H1 (cell line): ENCODE results near the gene USP35. TPM values are rescaled to one million over a fixed set of nuclear protein-coding genes. Genes with fewer than 3 reads are reported as not detected.

Experiments used
- CTCF ChIA-PET: fragments of 300-600 bp; sonication (Branson Sonifier 250); formaldehyde crosslinking; loops from one replicate; lab custom pipeline; 2021; ENCODE audit not compliant: partially characterized antibody; lab: Charles Lee
- POLR2A ChIA-PET: fragments of 300-600 bp; sonication (Branson Sonifier 250); formaldehyde crosslinking; loops from one replicate; lab custom pipeline; 2021; ENCODE audit warnings: inconsistent platforms; ENCODE audit not compliant: partially characterized antibody; lab: Charles Lee
- DNase-seq, 2 experiments: peaks; one replicate each; pipeline versions ENCODE4 v3.0.0 to v3.0.0-alpha.2; 2010 to 2022; ENCODE audit warnings: low spot score in 2 of 2, low read depth in 1 of 2, mixed read lengths in 1 of 2
- FAIRE-seq: peaks from 2 replicates; lab custom pipeline; 2011; peaks lifted over from hg19 to GRCh38; lab: Jason Lieb, UNC
- H2AFZ ChIP-seq: 2 replicates; pipeline ENCODE4 v1.8.1; 2012; ENCODE audit warnings: low read length, inconsistent platforms
- H2AK5ac ChIP-seq: 2 replicates; pipeline ENCODE4 v1.6.1; 2013; ENCODE audit warnings: low read depth, low read length
- H2BK120ac ChIP-seq: replicated peaks from 2 replicates; pipeline ENCODE3; 2013; ENCODE audit warnings: low read depth, low read length, inconsistent platforms
- H2BK12ac ChIP-seq: 2 replicates; pipeline ENCODE4 v1.6.1; 2013; ENCODE audit warnings: low read depth, low read length
- H2BK15ac ChIP-seq: 2 replicates; pipeline ENCODE4 v1.6.1; 2013; ENCODE audit warnings: low read length
- H2BK20ac ChIP-seq: 2 replicates; pipeline ENCODE4 v1.6.1; 2013; ENCODE audit warnings: low read length
- H2BK5ac ChIP-seq: 2 replicates; pipeline ENCODE4 v1.6.1; 2013; ENCODE audit warnings: low read depth, low read length
- H3K14ac ChIP-seq: 2 replicates; pipeline ENCODE4 v1.6.1; 2013; ENCODE audit warnings: inconsistent platforms; ENCODE audit not compliant: insufficient read length
- H3K18ac ChIP-seq: 2 replicates; pipeline ENCODE4 v1.6.1; 2013; ENCODE audit warnings: low read length; ENCODE audit errors: extremely low read depth
- H3K23ac ChIP-seq: 2 replicates; pipeline ENCODE4 v1.6.1; 2013; ENCODE audit warnings: inconsistent platforms; ENCODE audit not compliant: insufficient read length
- H3K23me2 ChIP-seq: 2 replicates; pipeline ENCODE4 v1.6.1; 2013; ENCODE audit warnings: low read depth, low read length
- H3K27ac ChIP-seq: 2 replicates; pipeline ENCODE4 v1.6.1; 2011; ENCODE audit warnings: low read depth, low read length, inconsistent platforms
- H3K27me3 ChIP-seq, 4 experiments: replicated peaks in 1 of 4; 1 replicate in 1 of 4; 2 replicates in 3 of 4; pipeline versions ENCODE4 v1.6.1 to v1.8.1; 2011 to 2013; ENCODE audit warnings: low read length in 3 of 4, mild to moderate bottlenecking in 3 of 4, inconsistent platforms in 2 of 4, mixed read lengths in 2 of 4, moderate library complexity in 1 of 4; ENCODE audit not compliant: control insufficient read depth in 3 of 4, insufficient read depth in 3 of 4; ENCODE audit errors: extremely low read depth in 1 of 4
- H3K36me3 ChIP-seq, 4 experiments: 2 replicates each; pipeline versions ENCODE4 v1.6.1 to v1.8.1; 2011 to 2013; ENCODE audit warnings: mild to moderate bottlenecking in 4 of 4, low read length in 3 of 4, moderate library complexity in 2 of 4, control low read depth in 1 of 4, inconsistent platforms in 1 of 4; ENCODE audit not compliant: insufficient read depth in 4 of 4, control insufficient read depth in 2 of 4
- H3K4ac ChIP-seq: replicated peaks from 2 replicates; pipeline ENCODE3; 2013; ENCODE audit warnings: low read length, low read depth, mixed read lengths, inconsistent platforms; ENCODE audit not compliant: insufficient read length
- H3K4me1 ChIP-seq, 4 experiments: replicated peaks in 1 of 4; 1 replicate in 1 of 4; 2 replicates in 3 of 4; pipeline versions ENCODE4 v1.6.1 to v1.8.1; 2011 to 2013; ENCODE audit warnings: low read length in 3 of 4, inconsistent platforms in 2 of 4, mixed read lengths in 1 of 4; ENCODE audit not compliant: insufficient read depth in 4 of 4, control insufficient read depth in 3 of 4
- H3K4me2 ChIP-seq, 2 experiments: 2 replicates each; pipeline versions ENCODE4 v1.6.1 to v1.8.1; 2011 to 2013; ENCODE audit warnings: low read depth in 2 of 2, low read length in 2 of 2, control low read depth in 1 of 2, inconsistent platforms in 1 of 2, mild to moderate bottlenecking in 1 of 2; ENCODE audit not compliant: insufficient read depth in 1 of 2
- H3K4me3 ChIP-seq, 4 experiments: fragments of 200-600, 300-600 bp in 1 of 4; sonication (generic), shearing (Covaris generic), sonication (Bioruptor Twin) in 1 of 4; 2 replicates each; pipeline versions ENCODE4 v1.5.1 to v1.8.1; 2011 to 2016; ENCODE audit warnings: low read length in 4 of 4, low read depth in 3 of 4, control low read depth in 2 of 4, inconsistent platforms in 2 of 4, mild to moderate bottlenecking in 2 of 4, mixed read lengths in 1 of 4, moderate library complexity in 1 of 4; ENCODE audit not compliant: insufficient read depth in 2 of 4; ENCODE audit errors: extremely low read depth in 1 of 4
- H3K56ac ChIP-seq: replicated peaks from 2 replicates; pipeline ENCODE3; 2013; ENCODE audit warnings: low read depth, mild to moderate bottlenecking, mixed read lengths, low read length, inconsistent platforms; ENCODE audit not compliant: insufficient read length
- H3K79me1 ChIP-seq: 2 replicates; pipeline ENCODE4 v1.6.1; 2013; ENCODE audit warnings: low read depth, low read length, control low read depth
- H3K79me2 ChIP-seq, 2 experiments: 2 replicates each; pipeline versions ENCODE4 v1.6.1 to v1.8.1; 2012 to 2013; ENCODE audit warnings: low read length in 2 of 2, mild to moderate bottlenecking in 2 of 2, inconsistent platforms in 1 of 2; ENCODE audit not compliant: insufficient read depth in 2 of 2, control insufficient read depth in 1 of 2
- H3K9ac ChIP-seq, 4 experiments: replicated peaks in 1 of 4; 1 replicate in 1 of 4; 2 replicates in 3 of 4; pipeline versions ENCODE4 v1.6.1 to v1.8.1; 2011 to 2013; ENCODE audit warnings: low read depth in 3 of 4, low read length in 3 of 4, control low read depth in 2 of 4, mild to moderate bottlenecking in 2 of 4, moderate library complexity in 2 of 4, inconsistent platforms in 1 of 4; ENCODE audit errors: extremely low read depth in 1 of 4
- H3K9me3 ChIP-seq, 2 experiments: 2 replicates each; pipeline versions ENCODE4 v1.6.1 to v1.8.1; 2012 to 2013; ENCODE audit warnings: mild to moderate bottlenecking in 2 of 2, moderate library complexity in 2 of 2, control low read depth in 1 of 2, inconsistent platforms in 1 of 2, low read depth in 1 of 2, low read length in 1 of 2, mixed read lengths in 1 of 2; ENCODE audit not compliant: insufficient read depth in 2 of 2
- H4K20me1 ChIP-seq, 2 experiments: replicated peaks in 1 of 2; 2 replicates each; pipeline versions ENCODE3 to v1.8.1; 2011 to 2013; ENCODE audit warnings: inconsistent platforms in 2 of 2, low read length in 2 of 2, mild to moderate bottlenecking in 1 of 2; ENCODE audit not compliant: insufficient read depth in 2 of 2, control insufficient read depth in 1 of 2
- H4K5ac ChIP-seq: 2 replicates; pipeline ENCODE4 v1.6.1; 2013; ENCODE audit warnings: low read length, low read depth, mixed read lengths, inconsistent platforms; ENCODE audit not compliant: insufficient read length
- H4K8ac ChIP-seq: 2 replicates; pipeline ENCODE4 v1.8.0; 2013; ENCODE audit warnings: mild to moderate bottlenecking, moderate library complexity, low read length, inconsistent platforms; ENCODE audit not compliant: insufficient read depth; ENCODE audit errors: extremely low read depth
- H4K91ac ChIP-seq: replicated peaks from 2 replicates; pipeline ENCODE3; 2013; ENCODE audit warnings: low read length, mixed read lengths, inconsistent platforms; ENCODE audit not compliant: insufficient read length
- CBX5 ChIP-seq: fragments of 300-800, 300-1000 bp; sonication (generic); IDR thresholded peaks from 2 replicates; pipeline ENCODE4 v1.7.1; 2016; ENCODE audit warnings: antibody characterized with exemption, low read length, low read depth
- CEBPB ChIP-seq: IDR thresholded peaks from 2 replicates; pipeline ENCODE4 v1.6.1; 2012; ENCODE audit warnings: low read depth, low read length
- RAD21 ChIP-seq, 2 experiments: IDR thresholded peaks in 1 of 2; conservative IDR thresholded peaks in 1 of 2; 2 replicates each; pipeline ENCODE4 v1.6.1; 2011; ENCODE audit warnings: low read depth in 2 of 2, low read length in 2 of 2, improper control_type of control experiment in 1 of 2, inconsistent platforms in 1 of 2, mild to moderate bottlenecking in 1 of 2, moderate library complexity in 1 of 2
- SRF ChIP-seq: IDR thresholded peaks from 2 replicates; pipeline ENCODE4 v1.6.1; 2011; ENCODE audit warnings: mild to moderate bottlenecking, low read depth, low read length, moderate library complexity
- YY1 ChIP-seq: IDR thresholded peaks from 2 replicates; pipeline ENCODE4 v1.6.1; 2011; ENCODE audit warnings: low read depth, mild to moderate bottlenecking, low read length
- WGBS, 2 experiments: shearing (Covaris generic) in 1 of 2; methylation state at CpG; one replicate each; pipeline versions ENCODE4 v1.1.6 to v1.1.7; 2013 to 2015; ENCODE audit warnings: low lambda C conversion rate in 2 of 2, mixed read lengths in 2 of 2, inconsistent platforms in 1 of 2, low coverage in 1 of 2, missing lambda C conversion rate in 1 of 2; ENCODE audit not compliant: insufficient replicate concordance in 2 of 2, insufficient coverage in 1 of 2, insufficient read length in 1 of 2; ENCODE audit errors: extremely low coverage in 1 of 2, missing lambda C conversion rate in 1 of 2; 5-methylcytosine and 5-hydroxymethylcytosine counted together
- polyA plus RNA-seq, 7 experiments: library from polyadenylated mRNA; depleted of rRNA in 3 of 7; stranded (reverse) in 5 of 7; unstranded in 2 of 7; fragments of >200 nt in 5 of 7; fragments of 200-250 nt in 2 of 7; gene quantifications; 1 replicate in 5 of 7; 2 replicates in 1 of 7; 4 replicates in 1 of 7; pipeline versions ENCODE4 v1.2.1 to v1.2.3, GENCODE V29; 2011 to 2013; ENCODE audit warnings: missing spikeins in 2 of 7, mixed read lengths in 2 of 7
- total RNA-seq: library from RNA; stranded (reverse); fragmentation: NEBNext Ultra II Directional; extraction: Animal tissue kit (Norgen Biotek cat#: 25700); gene quantifications from 2 replicates; pipeline ENCODE4 v1.2.1, GENCODE V29; 2021

Gene USP35
- total and polyA plus RNA-seq, 2 of the 8 experiments (the other 6 are each of a cell fraction or from before 2014, with no cell fraction given), result 4.6 to 6.8 TPM

- Histone ChIP-seq H2BK12ac (no peak overlapping the region), H3K36me3 (no peaks in the 10 kb centered on the region; a peak in 1 of 8 replicates), H3K23me2 (no peaks in the 10 kb centered on the region), H3K4me1 (peaks cover 0 to 2% (median 0%) of the 10 kb centered on the region in 4 experiments; a peak in 1 of 7 replicates), H2AFZ (no peak overlapping the region), H3K4me2 (no peak overlapping the region), H3K4ac (no peak overlapping the region), H2BK5ac (no peak overlapping the region), H4K5ac (no peak overlapping the region), H2AK5ac (no peak overlapping the region), H3K56ac (no peak overlapping the region), H2BK120ac (no peak overlapping the region), H3K27me3 (no peaks in the 10 kb centered on the region), H3K18ac (no peak overlapping the region), H3K14ac (no peak overlapping the region), H3K27ac (no peak overlapping the region), H3K9ac (no peak overlapping the region), H3K4me3 (no peak overlapping the region), H3K9me3 (no peaks in the 10 kb centered on the region), H2BK20ac (no peak overlapping the region), H3K79me2 (no peaks in the 10 kb centered on the region), H3K23ac (no peak overlapping the region), H4K20me1 (no peaks in the 10 kb centered on the region), H4K91ac (no peak overlapping the region), H4K8ac (no peak overlapping the region), H2BK15ac (no peak overlapping the region), H3K79me1 (no peaks in the 10 kb centered on the region)
- ChIA-PET CTCF (interaction anchor here (0.6 to 1.2 kb wide), 2 partner anchors 23 to 57 kb away, joined by 3 read pairs; no protein-coding TSS in a partner anchor), POLR2A (interaction anchor here (0.6 kb wide), 1 partner anchor 162 kb away, joined by 3 read pairs; no protein-coding TSS in a partner anchor)
- TF ChIP-seq YY1, result no peak
- TF ChIP-seq SRF, result no peak
- TF ChIP-seq CBX5, result no peak
- no peak for TF ChIP-seq CEBPB
- TF ChIP-seq RAD21 (IDR thresholded peaks at IDR 0.05 in 1 of 2, conservative IDR thresholded peaks at IDR 0.05 in 1 of 2; ENCODE audit: low read depth in 2 of 2, low read length in 2 of 2), result no peak
- no peak for DNase-seq
- FAIRE-seq, result no peak
- 85% methylated on average over 4 of the region's 4 CpGs; no CpG with 5 or more reads in 1 of the 2 experiments for WGBS, 2 experiments
Observed at GRCh38 chr11:78254268-78254667, 65.5 kb downstream of the USP35 start.
